AG04450 (cell line): Measurements from ENCODE around the gene NSUN6. TPM values are rescaled to one million over a fixed set of nuclear protein-coding genes. Genes with fewer than 3 reads are reported as not detected.

Source experiments
- CTCF ChIA-PET: fragments of 300-600, 350-600 bp; formaldehyde crosslinking; extraction: SDS; loops from one replicate; lab custom pipeline; 2022; ENCODE audit warnings: antibody characterized with exemption, inconsistent platforms; lab: Charles Lee
- POLR2A ChIA-PET: fragments of 350-600 bp; formaldehyde crosslinking; extraction: SDS; loops from one replicate; lab custom pipeline; 2021; ENCODE audit warnings: antibody characterized with exemption, inconsistent platforms; lab: Yijun Ruan, JAX
- DNase-seq: peaks from one replicate; pipeline ENCODE4 v3.0.0-alpha.2; 2011; ENCODE audit warnings: low read depth, low spot score
- H3K27ac ChIP-seq: one replicate; pipeline ENCODE4 v1.5.1; 2012; ENCODE audit warnings: low read depth, low read length, control low read depth
- H3K27me3 ChIP-seq: one replicate; pipeline ENCODE4 v1.6.0; 2012; ENCODE audit warnings: low read length; ENCODE audit not compliant: control insufficient read depth, insufficient read depth
- H3K4me3 ChIP-seq: 2 replicates; pipeline ENCODE4 v1.5.1; 2011; ENCODE audit warnings: mild to moderate bottlenecking, low read depth, low read length, control low read depth
- H3K9me3 ChIP-seq: 2 replicates; pipeline ENCODE4 v1.5.1; 2012; ENCODE audit warnings: low read length; ENCODE audit not compliant: control insufficient read depth, insufficient read depth
- polyA plus RNA-seq: library from polyadenylated mRNA; depleted of rRNA; stranded (reverse); fragments of >200 nt; gene quantifications from 2 replicates; pipeline ENCODE4 v1.2.3, GENCODE V29; 2011
- TF ChIP-seq, protein P1 (sequence below): IDR thresholded peaks from 2 replicates; pipeline ENCODE4 v1.5.1; 2011; ENCODE audit warnings: low read depth, low read length, control low read depth, inconsistent platforms

Gene NSUN6
- polyA plus RNA-seq, 1 experiment = 7.6 TPM

DNA sequence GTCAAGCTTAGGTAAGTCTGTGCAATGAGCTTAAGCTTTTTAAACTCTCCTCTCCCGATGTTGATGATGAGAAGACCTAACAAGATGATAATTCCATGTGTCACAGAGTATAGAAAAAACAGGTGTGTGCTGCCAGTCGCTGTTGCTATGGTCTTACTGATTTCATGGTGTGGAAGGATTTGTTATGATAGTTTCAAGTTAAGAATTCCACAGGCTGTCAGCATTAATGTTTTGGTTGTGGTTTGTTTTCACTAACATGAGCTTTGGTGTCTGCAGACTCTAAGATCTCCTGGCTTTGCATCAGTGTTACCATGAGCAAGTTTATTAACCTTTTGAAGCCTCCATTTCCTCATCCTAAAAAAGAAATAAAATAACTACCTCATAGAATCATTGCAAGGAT is 123.7 kb downstream of the NSUN6 start:
- no peak overlapping the region for H3K4me3 ChIP-seq
- ChIA-PET POLR2A (interaction anchor here (0.5 to 1.8 kb wide), 5 partner anchors 15 to 217 kb away, joined by 3 to 11 read pairs (median 5); partner anchors contain the start of gene ARL5B), CTCF (no interaction called here)
- no peaks in the 10 kb centered on the region for H3K27me3 ChIP-seq
- TF ChIP-seq, protein P1, sequence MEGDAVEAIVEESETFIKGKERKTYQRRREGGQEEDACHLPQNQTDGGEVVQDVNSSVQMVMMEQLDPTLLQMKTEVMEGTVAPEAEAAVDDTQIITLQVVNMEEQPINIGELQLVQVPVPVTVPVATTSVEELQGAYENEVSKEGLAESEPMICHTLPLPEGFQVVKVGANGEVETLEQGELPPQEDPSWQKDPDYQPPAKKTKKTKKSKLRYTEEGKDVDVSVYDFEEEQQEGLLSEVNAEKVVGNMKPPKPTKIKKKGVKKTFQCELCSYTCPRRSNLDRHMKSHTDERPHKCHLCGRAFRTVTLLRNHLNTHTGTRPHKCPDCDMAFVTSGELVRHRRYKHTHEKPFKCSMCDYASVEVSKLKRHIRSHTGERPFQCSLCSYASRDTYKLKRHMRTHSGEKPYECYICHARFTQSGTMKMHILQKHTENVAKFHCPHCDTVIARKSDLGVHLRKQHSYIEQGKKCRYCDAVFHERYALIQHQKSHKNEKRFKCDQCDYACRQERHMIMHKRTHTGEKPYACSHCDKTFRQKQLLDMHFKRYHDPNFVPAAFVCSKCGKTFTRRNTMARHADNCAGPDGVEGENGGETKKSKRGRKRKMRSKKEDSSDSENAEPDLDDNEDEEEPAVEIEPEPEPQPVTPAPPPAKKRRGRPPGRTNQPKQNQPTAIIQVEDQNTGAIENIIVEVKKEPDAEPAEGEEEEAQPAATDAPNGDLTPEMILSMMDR = no peak
- H3K27ac ChIP-seq = no peak overlapping the region
- DNase-seq = peak; percentile 61
- no peaks in the 10 kb centered on the region; the same call in 1 of the 2 replicates for H3K9me3 ChIP-seq

- POLR2A ChIA-PET = no interaction called here
These were observed 127.5 kb downstream of the NSUN6 start for GRCh38 chr10:18523858-18524257.

DNA sequence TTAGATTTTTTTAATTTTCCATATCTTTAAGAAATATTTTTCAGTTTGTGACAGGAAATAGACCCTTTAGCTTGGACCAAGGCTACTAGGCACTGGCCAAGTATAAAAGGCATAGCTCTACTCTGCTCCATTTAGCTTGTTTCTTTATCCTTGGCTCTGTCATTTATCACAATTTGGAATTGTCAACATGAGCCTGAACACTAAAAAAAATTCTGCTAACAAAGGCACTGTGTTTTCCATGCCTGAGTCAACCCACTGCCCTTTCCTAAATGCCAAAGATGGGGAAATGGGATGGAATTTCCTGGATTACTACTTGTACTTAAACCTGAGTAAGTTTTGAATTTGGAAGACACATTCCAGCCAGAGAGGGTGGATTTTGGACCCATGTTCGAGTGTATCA is 128.4 kb downstream of the NSUN6 start:
- Histone ChIP-seq H3K4me3 (no peak overlapping the region), H3K9me3 (no peaks in the 10 kb centered on the region), H3K27ac (no peak overlapping the region), H3K27me3 (no peaks in the 10 kb centered on the region)
- CTCF ChIA-PET = interaction anchor here (1.4 kb wide), 1 partner anchor 9 kb away, joined by 3 read pairs; no protein-coding TSS in a partner anchor
- TF ChIP-seq, protein P1 = no peak
- DNase-seq = no peak
- POLR2A ChIA-PET = interaction anchor here (0.7 kb wide), 1 partner anchor 81 kb away, joined by 11 read pairs; no protein-coding TSS in a partner anchor

More at GRCh38 chr10:18523858-18524257, 127.5 kb downstream of the NSUN6 start:
- TF ChIP-seq, protein P1 = no peak
- DNase-seq = no peak
- Histone ChIP-seq H3K27me3 (no peaks in the 10 kb centered on the region), H3K4me3 (no peak overlapping the region), H3K9me3 (no peaks in the 10 kb centered on the region), H3K27ac (no peak overlapping the region)
- CTCF ChIA-PET = interaction anchor here (0.7 kb wide), 2 partner anchors 73 to 996 kb away, joined by 4 to 5 read pairs; no protein-coding TSS in a partner anchor

GRCh38 chr10:18516851-18517250 is 134.5 kb downstream of the NSUN6 start:
- TF ChIP-seq, protein P1 = no peak
- CTCF ChIA-PET = no interaction called here
- Histone ChIP-seq H3K4me3 (no peak overlapping the region), H3K27ac (no peak overlapping the region), H3K27me3 (no peaks in the 10 kb centered on the region), H3K9me3 (no peaks in the 10 kb centered on the region)
- DNase-seq = no peak
- POLR2A ChIA-PET = no interaction called here

GRCh38 chr10:18514537-18514936 is 136.8 kb downstream of the NSUN6 start:
- POLR2A ChIA-PET = no interaction called here
- Histone ChIP-seq H3K9me3 (no peaks in the 10 kb centered on the region), H3K27me3 (no peaks in the 10 kb centered on the region), H3K27ac (no peak overlapping the region), H3K4me3 (no peak overlapping the region)
- TF ChIP-seq, protein P1 = no peak
- CTCF ChIA-PET = interaction anchor here (0.6 to 1.0 kb wide), 2 partner anchors 8 to 130 kb away, joined by 3 to 9 read pairs; no protein-coding TSS in a partner anchor
- DNase-seq = no peak
